ENCODE measurements around the gene TUBA8. TPM values are rescaled to one million over a fixed set of nuclear protein-coding genes. Genes with fewer than 3 reads are reported as not detected.

TUBA8 gene
- total and polyA plus RNA-seq, 2 donors (not counting 3 experiments of a cell fraction or from before 2014, with no cell fraction given), result 6.9 to 8.9 TPM

DNA sequence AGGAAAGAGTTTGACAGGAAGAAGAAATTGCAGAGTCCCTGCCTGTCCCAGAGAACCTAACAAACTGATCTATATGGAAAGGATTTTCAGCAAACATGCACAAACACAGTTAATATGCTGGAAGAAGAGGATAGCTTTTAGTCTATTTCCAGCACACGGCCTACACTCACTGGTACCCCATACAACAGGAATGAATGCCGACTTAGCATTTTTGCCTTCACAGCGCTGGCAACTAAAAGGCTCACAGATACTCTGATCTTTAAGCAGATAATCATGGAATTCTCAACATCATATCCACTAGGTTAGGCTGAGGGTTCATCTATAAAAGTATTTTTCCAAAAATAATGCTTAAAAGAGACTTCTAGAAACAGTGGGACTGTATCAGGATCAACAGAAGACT lies 9.8 kb upstream of the TUBA8 start:
- no peaks in the 10 kb centered on the region for H4K20me1 ChIP-seq (replicated peaks; ENCODE audit: control insufficient read depth, extremely low read depth, insufficient read depth, low read length)
- H3K27me3 ChIP-seq (ENCODE audit: control insufficient read depth in 2 of 2, insufficient read depth in 2 of 2, low read length in 2 of 2), result no peaks in the 10 kb centered on the region
- TF ChIP-seq POLR2AphosphoS5 (IDR thresholded peaks at IDR 0.05; ENCODE audit: insufficient read depth, low read depth, low read length) (no peak), CTCF (IDR thresholded peaks at IDR 0.05; ENCODE audit: extremely low read depth in 1 of 2, insufficient read depth in 1 of 2, low read depth in 1 of 2, low read length in 2 of 2) (no peak), MAX (IDR thresholded peaks at IDR 0.05; ENCODE audit: insufficient read depth, insufficient read length) (no peak)
- no peaks in the 10 kb centered on the region for H3K79me2 ChIP-seq (ENCODE audit: control insufficient read depth, insufficient read depth, low read length)
- H3K4me3 ChIP-seq (replicated peaks in 1 of 3; ENCODE audit: insufficient read depth in 1 of 3, low read depth in 1 of 3, low read length in 3 of 3), result no peak overlapping the region
- FAIRE-seq (no peak), DNase-seq (ENCODE audit: low read depth, low spot score) (no peak)
- dilution Hi-C loops (cut with MboI; ENCODE audit: extremely low pct_ligation_motif_present, low sequenced_read_pairs) (no loop called here), intact Hi-C loops (cut with micrococcal nuclease) (no loop called here)
- CTCF ChIA-PET, result interaction anchor here (1.0 kb wide), 1 partner anchor 22 kb away, joined by 3 read pairs; no protein-coding TSS in a partner anchor
- no peaks in the 10 kb centered on the region for H3K4me1 ChIP-seq (ENCODE audit: control insufficient read depth, extremely low read depth, insufficient read depth, low read length)
- H3K9me1 ChIP-seq (replicated peaks; ENCODE audit: control insufficient read depth, extremely low read depth, insufficient read depth, low read length), result no peaks in the 10 kb centered on the region
- no peaks in the 10 kb centered on the region for H3K36me3 ChIP-seq (ENCODE audit: control insufficient read depth in 2 of 2, extremely low read depth in 1 of 2, insufficient read depth in 2 of 2, low read length in 2 of 2)
- H3K4me2 ChIP-seq (ENCODE audit: insufficient read depth, low read length), result no peak overlapping the region
- H2AFZ ChIP-seq (ENCODE audit: low read depth, low read length), result no peak overlapping the region
- no peak overlapping the region for H3K9ac ChIP-seq (replicated peaks; ENCODE audit: extremely low read depth, insufficient read depth, low read length)
- POLR2A ChIA-PET, result no interaction called here
- no peak overlapping the region for H3K27ac ChIP-seq (ENCODE audit: insufficient read depth, low read depth, low read length)
- no peaks in the 10 kb centered on the region for H3K9me3 ChIP-seq (replicated peaks; ENCODE audit: control insufficient read depth, insufficient read depth, low read length)
- BruUV-seq (replicated peaks), result no TSS peak

DNA sequence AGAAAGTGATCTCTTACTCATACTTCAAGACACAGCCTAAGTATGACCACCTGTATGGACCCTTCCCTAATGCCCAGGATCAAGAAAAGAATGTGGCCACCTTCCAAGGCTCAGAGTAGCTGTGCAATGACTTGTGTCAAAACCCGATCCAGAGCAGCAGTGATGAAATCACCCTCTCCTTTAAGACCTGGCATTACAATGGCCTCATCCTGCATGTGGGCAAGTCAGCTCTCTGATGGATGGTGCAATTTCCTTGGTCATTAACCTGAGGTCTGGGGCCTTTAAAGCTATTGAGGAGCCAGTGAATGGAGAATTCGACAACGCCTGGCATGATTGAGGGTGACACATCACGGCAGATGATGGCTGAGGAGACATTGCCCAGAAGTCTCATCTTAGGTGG lies 9.1 kb upstream of the TUBA8 start:
- FAIRE-seq (no peak), DNase-seq (ENCODE audit: low read depth, low spot score) (no peak)
- dilution Hi-C loops (cut with MboI; ENCODE audit: extremely low pct_ligation_motif_present, low sequenced_read_pairs), result no loop called here
- Histone ChIP-seq H3K27me3 (ENCODE audit: control insufficient read depth in 2 of 2, insufficient read depth in 2 of 2, low read length in 2 of 2) (no peaks in the 10 kb centered on the region), H3K4me1 (ENCODE audit: control insufficient read depth, extremely low read depth, insufficient read depth, low read length) (no peaks in the 10 kb centered on the region), H3K9ac (replicated peaks; ENCODE audit: extremely low read depth, insufficient read depth, low read length) (no peak overlapping the region), H2AFZ (ENCODE audit: low read depth, low read length) (no peak overlapping the region), H3K4me3 (replicated peaks in 1 of 3; ENCODE audit: insufficient read depth in 1 of 3, low read depth in 1 of 3, low read length in 3 of 3) (no peak overlapping the region), H3K36me3 (ENCODE audit: control insufficient read depth in 2 of 2, extremely low read depth in 1 of 2, insufficient read depth in 2 of 2, low read length in 2 of 2) (no peaks in the 10 kb centered on the region), H3K27ac (ENCODE audit: insufficient read depth, low read depth, low read length) (no peak overlapping the region), H3K79me2 (ENCODE audit: control insufficient read depth, insufficient read depth, low read length) (no peaks in the 10 kb centered on the region), H4K20me1 (replicated peaks; ENCODE audit: control insufficient read depth, extremely low read depth, insufficient read depth, low read length) (no peaks in the 10 kb centered on the region), H3K9me1 (replicated peaks; ENCODE audit: control insufficient read depth, extremely low read depth, insufficient read depth, low read length) (no peaks in the 10 kb centered on the region), H3K9me3 (replicated peaks; ENCODE audit: control insufficient read depth, insufficient read depth, low read length) (no peaks in the 10 kb centered on the region), H3K4me2 (ENCODE audit: insufficient read depth, low read length) (no peak overlapping the region)
- BruUV-seq (replicated peaks), result no TSS peak
- TF ChIP-seq MAX (IDR thresholded peaks at IDR 0.05; ENCODE audit: insufficient read depth, insufficient read length) (no peak), FOS (IDR thresholded peaks at IDR 0.05; ENCODE audit: borderline replicate concordance, insufficient read depth, low read length) (no peak), JUN (IDR thresholded peaks at IDR 0.05; ENCODE audit: borderline replicate concordance, insufficient read depth, insufficient read length, low read depth) (no peak), POLR2AphosphoS5 (IDR thresholded peaks at IDR 0.05; ENCODE audit: insufficient read depth, low read depth, low read length) (no peak)
- ChIA-PET CTCF (no interaction called here), POLR2A (no interaction called here)
- intact Hi-C loops (cut with micrococcal nuclease), result no loop called here
